H9 (cell line): Measurements from ENCODE around the gene ROBO2. TPM values are rescaled to one million over a fixed set of nuclear protein-coding genes. Genes with fewer than 3 reads are reported as not detected.

Experiments used
- DNase-seq: peaks from one replicate; pipeline ENCODE4 v3.0.0-alpha.2; 2017
- H2AFZ ChIP-seq: one replicate; pipeline ENCODE4 v1.6.1; 2013; ENCODE audit warnings: mild to moderate bottlenecking, low read length, control low read depth, moderate library complexity
- H2AK5ac ChIP-seq: 2 replicates; pipeline ENCODE4 v1.6.1; 2013; ENCODE audit warnings: low read length, control low read depth, mixed read lengths; ENCODE audit not compliant: insufficient read length
- H2BK120ac ChIP-seq: one replicate; pipeline ENCODE4 v1.6.1; 2013; ENCODE audit warnings: low read depth, mild to moderate bottlenecking, low read length, control low read depth, inconsistent platforms; ENCODE audit not compliant: poor library complexity, severe bottlenecking
- H2BK12ac ChIP-seq: 2 replicates; pipeline ENCODE4 v1.6.1; 2013; ENCODE audit warnings: low read length, control low read depth, mixed read lengths, low read depth; ENCODE audit not compliant: insufficient read length
- H2BK15ac ChIP-seq: 2 replicates; pipeline ENCODE4 v1.6.1; 2013; ENCODE audit warnings: low read depth, low read length, control low read depth
- H2BK20ac ChIP-seq: one replicate; pipeline ENCODE4 v1.6.1; 2013; ENCODE audit warnings: low read depth, mild to moderate bottlenecking, low read length, control low read depth, inconsistent platforms; ENCODE audit not compliant: poor library complexity, severe bottlenecking
- H2BK5ac ChIP-seq: 2 replicates; pipeline ENCODE4 v1.6.1; 2013; ENCODE audit warnings: low read length, control low read depth, mixed read lengths; ENCODE audit not compliant: insufficient read length
- H3K14ac ChIP-seq: 2 replicates; pipeline ENCODE4 v1.6.1; 2013; ENCODE audit warnings: low read length, control low read depth; ENCODE audit not compliant: insufficient read depth
- H3K18ac ChIP-seq: 2 replicates; pipeline ENCODE4 v1.6.1; 2013; ENCODE audit warnings: low read depth, mild to moderate bottlenecking, mixed read lengths, low read length, control low read depth; ENCODE audit not compliant: insufficient read length
- H3K23ac ChIP-seq: 2 replicates; pipeline ENCODE4 v1.6.1; 2013; ENCODE audit warnings: low read length, control low read depth, mixed read lengths, low read depth; ENCODE audit not compliant: insufficient read length
- H3K23me2 ChIP-seq: 2 replicates; pipeline ENCODE4 v1.6.1; 2013; ENCODE audit warnings: low read depth, mild to moderate bottlenecking, mixed read lengths, low read length, control low read depth; ENCODE audit not compliant: insufficient read length, poor library complexity, severe bottlenecking
- H3K27ac ChIP-seq: 2 replicates; pipeline ENCODE4 v1.5.1; 2013; ENCODE audit warnings: low read length, control low read depth, mixed read lengths, low read depth; ENCODE audit not compliant: insufficient read length
- H3K27me3 ChIP-seq: 2 replicates; pipeline ENCODE4 v1.6.1; 2013; ENCODE audit warnings: low read length, control low read depth, inconsistent platforms; ENCODE audit not compliant: insufficient read depth
- H3K4ac ChIP-seq: 2 replicates; pipeline ENCODE4 v1.6.1; 2013; ENCODE audit warnings: low read depth, mild to moderate bottlenecking, control low read depth, inconsistent platforms, low read length, moderate library complexity
- H3K4me1 ChIP-seq: 2 replicates; pipeline ENCODE4 v1.6.1; 2013; ENCODE audit warnings: low read length, control low read depth, inconsistent platforms; ENCODE audit not compliant: insufficient read depth
- H3K4me2 ChIP-seq: 2 replicates; pipeline ENCODE4 v1.6.1; 2013; ENCODE audit warnings: low read length, control low read depth, mixed read lengths; ENCODE audit not compliant: insufficient read length, insufficient read depth
- H3K56ac ChIP-seq: 2 replicates; pipeline ENCODE4 v1.6.1; 2013; ENCODE audit warnings: low read depth, mild to moderate bottlenecking, mixed read lengths, low read length, control low read depth; ENCODE audit not compliant: insufficient read length
- H3K79me1 ChIP-seq: 2 replicates; pipeline ENCODE4 v1.6.1; 2013; ENCODE audit warnings: low read depth, mild to moderate bottlenecking, moderate library complexity, low read length, control low read depth, inconsistent platforms; ENCODE audit not compliant: insufficient read depth, poor library complexity, severe bottlenecking
- H3K79me2 ChIP-seq: 2 replicates; pipeline ENCODE4 v1.6.1; 2013; ENCODE audit warnings: low read length, control low read depth, inconsistent platforms; ENCODE audit not compliant: insufficient read depth
- H3K9ac ChIP-seq: 2 replicates; pipeline ENCODE4 v1.6.1; 2013; ENCODE audit warnings: low read length, control low read depth, mixed read lengths; ENCODE audit not compliant: insufficient read length; ENCODE audit errors: extremely low read depth
- H3K9me3 ChIP-seq: one replicate; pipeline ENCODE4 v1.6.1; 2013; ENCODE audit warnings: low read depth, low read length, inconsistent platforms; ENCODE audit not compliant: control insufficient read depth
- H3T11ph ChIP-seq: one replicate; pipeline ENCODE4 v1.6.1; 2013; ENCODE audit warnings: mild to moderate bottlenecking, low read length, control low read depth, inconsistent platforms
- H4K20me1 ChIP-seq: one replicate; pipeline ENCODE4 v1.6.1; 2013; ENCODE audit not compliant: control insufficient read depth, insufficient read length, insufficient read depth
- H4K5ac ChIP-seq: 2 replicates; pipeline ENCODE4 v1.6.1; 2013; ENCODE audit warnings: low read depth, mild to moderate bottlenecking, mixed read lengths, low read length, control low read depth; ENCODE audit not compliant: insufficient read length
- H4K8ac ChIP-seq: replicated peaks from 2 replicates; pipeline ENCODE4 v1.6.1; 2013; ENCODE audit warnings: low read length, control low read depth, mixed read lengths, low read depth; ENCODE audit not compliant: insufficient read length
- H4K91ac ChIP-seq: 2 replicates; pipeline ENCODE4 v1.6.1; 2013; ENCODE audit warnings: low read depth, mild to moderate bottlenecking, moderate library complexity, mixed read lengths, low read length, control low read depth; ENCODE audit not compliant: insufficient read length
- H3K27ac Mint-ChIP-seq, 3 experiments: 2 replicates in 2 of 3; 3 replicates in 1 of 3; pipeline ENCODE4 v1.8.0; 2020 to 2021; ENCODE audit warnings: mixed read lengths in 3 of 3, mild to moderate bottlenecking in 1 of 3, moderate library complexity in 1 of 3
- H3K27me3 Mint-ChIP-seq: 2 replicates; pipeline ENCODE4 v1.8.0; 2021; ENCODE audit warnings: low read depth, mild to moderate bottlenecking, moderate library complexity, mixed read lengths
- H3K36me3 Mint-ChIP-seq, 3 experiments: 2 replicates in 2 of 3; 3 replicates in 1 of 3; pipeline ENCODE4 v1.8.0; 2020 to 2021; ENCODE audit warnings: low read depth in 3 of 3, mixed read lengths in 3 of 3; ENCODE audit not compliant: insufficient read depth in 1 of 3
- H3K4me1 Mint-ChIP-seq, 2 experiments: 2 replicates each; pipeline ENCODE4 v1.8.0; 2020; ENCODE audit warnings: mixed read lengths in 2 of 2
- H3K4me3 Mint-ChIP-seq, 2 experiments: 2 replicates in 1 of 2; 3 replicates in 1 of 2; pipeline ENCODE4 v1.8.0; 2020 to 2021; ENCODE audit warnings: mild to moderate bottlenecking in 2 of 2, mixed read lengths in 2 of 2, moderate library complexity in 1 of 2
- H3K9me3 Mint-ChIP-seq, 2 experiments: 2 replicates in 1 of 2; 3 replicates in 1 of 2; pipeline ENCODE4 v1.8.0; 2020; ENCODE audit warnings: mild to moderate bottlenecking in 2 of 2, mixed read lengths in 2 of 2, moderate library complexity in 1 of 2
- CTCF ChIP-seq: fragments of 200-600 bp; sonication (generic); conservative IDR thresholded peaks from 3 replicates; pipeline ENCODE4 v1.8.0; 2021; ENCODE audit warnings: antibody characterized with exemption, mild to moderate bottlenecking
- WGBS: extraction: QIAGEN DNeasy Blood & Tissue Kit; methylation state at CpG from one replicate; pipeline ENCODE4 v1.1.7; 2013; ENCODE audit warnings: missing lambda C conversion rate, low lambda C conversion rate, mixed read lengths; ENCODE audit not compliant: insufficient read length; ENCODE audit errors: extremely low coverage; 5-methylcytosine and 5-hydroxymethylcytosine counted together
- total RNA-seq: library from RNA; stranded (reverse); gene quantifications from 2 replicates; pipeline ENCODE4 v1.2.1, GENCODE V29; 2021

The ROBO2 gene
- total RNA-seq, 1 experiment from 2014 or later = 2.3 TPM

GRCh38 chr3:77240072-77240650, 200.3 kb downstream of the ROBO2 start:
- no peak overlapping the region for H3K23ac ChIP-seq
- no peak overlapping the region for H3K9ac ChIP-seq
- no peaks in the 10 kb centered on the region for H3K27me3 ChIP-seq
- H3K27ac ChIP-seq = no peak overlapping the region
- Mint-ChIP-seq H3K4me3 (no peak overlapping the region), H3K4me1 (no peaks in the 10 kb centered on the region), H3K9me3 (peaks cover 15 to 19% of the 10 kb centered on the region in 2 experiments), H3K27me3 (no peaks in the 10 kb centered on the region), H3K27ac (no peak overlapping the region), H3K36me3 (peaks cover 5 to 15% (median 10%) of the 10 kb centered on the region in 3 experiments; a peak in 6 of 7 replicates)
- no peak overlapping the region for H4K8ac ChIP-seq
- H2BK12ac ChIP-seq = no peak overlapping the region
- no peak overlapping the region for H2BK120ac ChIP-seq
- H2BK5ac ChIP-seq = no peak overlapping the region
- no peaks in the 10 kb centered on the region for H3K4me1 ChIP-seq
- H4K91ac ChIP-seq = no peak overlapping the region
- DNase-seq = no peak
- no peak for TF ChIP-seq CTCF
- no peaks in the 10 kb centered on the region for H4K20me1 ChIP-seq
- H2BK20ac ChIP-seq = no peak overlapping the region
- no peak overlapping the region for H3K4me2 ChIP-seq
- H3K14ac ChIP-seq = no peak overlapping the region
- H2AFZ ChIP-seq = no peak overlapping the region
- H3K79me1 ChIP-seq = no peaks in the 10 kb centered on the region
- WGBS = no CpG with 5 or more reads among the region's 40 CpGs
- no peaks in the 10 kb centered on the region for H3K23me2 ChIP-seq
- H3K79me2 ChIP-seq = no peaks in the 10 kb centered on the region
- no peak overlapping the region for H4K5ac ChIP-seq
- no peaks in the 10 kb centered on the region for H3K9me3 ChIP-seq
- H3K56ac ChIP-seq = no peak overlapping the region
- H3T11ph ChIP-seq = no peak overlapping the region
- no peak overlapping the region for H2BK15ac ChIP-seq
- H3K18ac ChIP-seq = no peak overlapping the region
- H2AK5ac ChIP-seq = no peak overlapping the region
- H3K4ac ChIP-seq = no peak overlapping the region
